Large intestine (tissue), 3 donors: Measurements from ENCODE around the gene HADHB. TPM values are rescaled to one million over a fixed set of nuclear protein-coding genes. Genes with fewer than 3 reads are reported as not detected.
"Not testable (repeated sequence)": the region's sequence is repeated elsewhere in the genome, so short reads cannot be mapped to it uniquely, and the experiment has no call there.

Experiments
- DNase-seq, 2 donors: peaks; one replicate each; pipeline versions ENCODE4 v3.0.0 to v3.0.0-alpha.2; 2013
- H3K27ac ChIP-seq: one replicate; pipeline ENCODE4 v1.5.1; 2013; ENCODE audit warnings: low read length
- H3K27me3 ChIP-seq: 2 replicates; pipeline ENCODE4 v1.6.1; 2013; ENCODE audit warnings: low read length; ENCODE audit not compliant: control insufficient read depth, insufficient read depth
- H3K36me3 ChIP-seq: 2 replicates; pipeline ENCODE4 v1.6.1; 2013; ENCODE audit warnings: low read length; ENCODE audit not compliant: control insufficient read depth, insufficient read depth
- H3K4me1 ChIP-seq: one replicate; pipeline ENCODE4 v1.6.1; 2013; ENCODE audit warnings: low read length; ENCODE audit not compliant: control insufficient read depth, insufficient read depth
- H3K4me3 ChIP-seq: one replicate; pipeline ENCODE4 v1.5.1; 2013; ENCODE audit warnings: low read length
- H3K9me3 ChIP-seq: one replicate; pipeline ENCODE4 v1.6.1; 2013; ENCODE audit warnings: mild to moderate bottlenecking, low read depth, low read length, moderate library complexity; ENCODE audit not compliant: control insufficient read depth
- WGBS: methylation state at CpG from one replicate; pipeline ENCODE4 v1.1.5; 2013; ENCODE audit warnings: low lambda C conversion rate; ENCODE audit not compliant: insufficient coverage; 5-methylcytosine and 5-hydroxymethylcytosine counted together
- polyA plus RNA-seq: library from polyadenylated mRNA; unstranded; fragments of 120-200 nt; gene quantifications from one replicate; pipeline ENCODE4 v1.2.1, GENCODE V29; 2013

HADHB gene
- polyA plus RNA-seq, 1 donor, result 115 TPM

- Histone ChIP-seq H3K27me3 (no peaks in the 10 kb centered on the region), H3K4me3 (no peak overlapping the region), H3K36me3 (no peaks in the 10 kb centered on the region), H3K4me1 (no peaks in the 10 kb centered on the region), H3K9me3 (no peaks in the 10 kb centered on the region), H3K27ac (no peak overlapping the region)
- no peak for DNase-seq
- no CpG with 5 or more reads among the region's 4 CpGs for WGBS
Observed at GRCh38 chr2:26325851-26326250, 81.1 kb downstream of the HADHB start.

- H3K4me3 ChIP-seq, result no peak overlapping the region
- no peaks in the 10 kb centered on the region for H3K36me3 ChIP-seq
- no peaks in the 10 kb centered on the region for H3K4me1 ChIP-seq
- no CpG with 5 or more reads among the region's 1 CpG for WGBS
- H3K27me3 ChIP-seq, result no peaks in the 10 kb centered on the region
- no peaks in the 10 kb centered on the region for H3K9me3 ChIP-seq
- DNase-seq, result no peak
- H3K27ac ChIP-seq, result no peak overlapping the region
Observed at GRCh38 chr2:26326514-26326913, 81.8 kb downstream of the HADHB start.

GRCh38 chr2:26327291-26328272 lies 82.8 kb downstream of the HADHB start:
- Histone ChIP-seq H3K4me3 (no peak overlapping the region), H3K27me3 (no peaks in the 10 kb centered on the region), H3K9me3 (no peaks in the 10 kb centered on the region), H3K4me1 (no peaks in the 10 kb centered on the region), H3K36me3 (no peaks in the 10 kb centered on the region), H3K27ac (no peak overlapping the region)
- no peak for DNase-seq
- no CpG with 5 or more reads among the region's 5 CpGs for WGBS

- H3K36me3 ChIP-seq, H3K4me1 ChIP-seq, H3K27me3 ChIP-seq, DNase-seq, H3K9me3 ChIP-seq, H3K27ac ChIP-seq, H3K4me3 ChIP-seq: not testable (repeated sequence)
- no CpG with 5 or more reads among the region's 4 CpGs for WGBS
Observed at GRCh38 chr2:26329083-26329482, 84.3 kb downstream of the HADHB start.

- H3K9me3 ChIP-seq, result no peaks in the 10 kb centered on the region
- DNase-seq, result peak; percentile 72 to 75
- no peak overlapping the region for H3K27ac ChIP-seq
- H3K27me3 ChIP-seq, result no peaks in the 10 kb centered on the region
- no peaks in the 10 kb centered on the region for H3K4me1 ChIP-seq
- no CpG with 5 or more reads among the region's 7 CpGs for WGBS
- no peak overlapping the region for H3K4me3 ChIP-seq
- no peaks in the 10 kb centered on the region for H3K36me3 ChIP-seq
Observed at GRCh38 chr2:26330114-26330549, 85.4 kb downstream of the HADHB start.

GRCh38 chr2:26330604-26331003 lies 85.9 kb downstream of the HADHB start:
- WGBS, result 100% methylated on average over 2 of the region's 3 CpGs
- no peaks in the 10 kb centered on the region for H3K4me1 ChIP-seq
- no peak overlapping the region for H3K4me3 ChIP-seq
- H3K9me3 ChIP-seq, result no peaks in the 10 kb centered on the region
- DNase-seq, result no peak
- H3K36me3 ChIP-seq, result no peaks in the 10 kb centered on the region
- H3K27me3 ChIP-seq, result no peaks in the 10 kb centered on the region
- H3K27ac ChIP-seq, result no peak overlapping the region

GRCh38 chr2:26331321-26331720 lies 86.6 kb downstream of the HADHB start:
- H3K27ac ChIP-seq, H3K4me1 ChIP-seq, H3K9me3 ChIP-seq, DNase-seq, H3K4me3 ChIP-seq, H3K36me3 ChIP-seq, H3K27me3 ChIP-seq: not testable (repeated sequence)
- WGBS, result 84% methylated on average over 2 of the region's 8 CpGs

- H3K36me3 ChIP-seq, result no peaks in the 10 kb centered on the region
- no peak overlapping the region for H3K4me3 ChIP-seq
- no peak overlapping the region for H3K27ac ChIP-seq
- H3K9me3 ChIP-seq, result no peaks in the 10 kb centered on the region
- H3K4me1 ChIP-seq, result no peaks in the 10 kb centered on the region
- H3K27me3 ChIP-seq, result no peaks in the 10 kb centered on the region
- no CpG with 5 or more reads among the region's 2 CpGs for whole genome bisulfite sequencing
- DNase-seq, result peak in 1 of 2 donors; percentile 71
Observed at GRCh38 chr2:26333293-26333692, 88.6 kb downstream of the HADHB start.

GRCh38 chr2:26335231-26335630 lies 90.5 kb downstream of the HADHB start:
- Histone ChIP-seq H3K36me3 (no peaks in the 10 kb centered on the region), H3K9me3 (no peaks in the 10 kb centered on the region), H3K4me3 (no peak overlapping the region), H3K4me1 (no peaks in the 10 kb centered on the region), H3K27me3 (no peaks in the 10 kb centered on the region), H3K27ac (no peak overlapping the region)
- WGBS, result 81% methylated on average over 2 of the region's 3 CpGs
- no peak for DNase-seq

GRCh38 chr2:26336719-26337118 lies 92.0 kb downstream of the HADHB start:
- Histone ChIP-seq H3K36me3 (no peaks in the 10 kb centered on the region), H3K27me3 (no peaks in the 10 kb centered on the region), H3K4me1 (no peaks in the 10 kb centered on the region), H3K27ac (no peak overlapping the region), H3K9me3 (no peaks in the 10 kb centered on the region), H3K4me3 (no peak overlapping the region)
- WGBS, result 100% methylated on average over 1 of the region's 2 CpGs
- DNase-seq, result no peak

- Histone ChIP-seq H3K9me3 (no peaks in the 10 kb centered on the region), H3K4me1 (no peaks in the 10 kb centered on the region), H3K36me3 (no peaks in the 10 kb centered on the region), H3K4me3 (no peak overlapping the region), H3K27me3 (no peaks in the 10 kb centered on the region), H3K27ac (no peak overlapping the region)
- whole genome bisulfite sequencing, result no CpG with 5 or more reads among the region's 2 CpGs
- DNase-seq, result no peak
Observed at GRCh38 chr2:26337298-26337697, 92.6 kb downstream of the HADHB start.
